Measurements from ENCODE around the gene MTA3. TPM values are rescaled to one million over a fixed set of nuclear protein-coding genes. Genes with fewer than 3 reads are reported as not detected.
A peak's percentile ranks its signal among the peaks of the same experiment; 100 is the strongest.

The MTA3 gene
- total RNA-seq, 2 experiments from 2014 or later: 22.8 to 23.6 TPM

- H3K27me3 Mint-ChIP-seq: peaks cover 38% of the 10 kb centered on the region
- peak within 1 kb of the TSS; percentile 60 for H3K4me3 Mint-ChIP-seq
- peaks cover 33% of the 10 kb centered on the region for H3K4me1 Mint-ChIP-seq
- no peak for DNase-seq
- H3K27ac Mint-ChIP-seq: no peak within 1 kb of the TSS
- peaks cover 2% of the 10 kb centered on the region for H3K36me3 Mint-ChIP-seq
- CTCF ChIA-PET: no interaction called here
- no peaks in the 10 kb centered on the region for H3K9me3 Mint-ChIP-seq (ENCODE audit: low read depth)
- peak; percentile 35 for ATAC-seq
These were observed 224.3 kb downstream of the MTA3 start, which contains the start of gene HAAO for GRCh38 chr2:42792583-42793333. Gene HAAO (minus strand): TSS chr2:42792583. CDS start chr2:42792536, 47 bp downstream.

- no peaks in the 10 kb centered on the region for H3K9me3 Mint-ChIP-seq (ENCODE audit: low read depth)
- H3K36me3 Mint-ChIP-seq: peaks cover 2% of the 10 kb centered on the region
- CTCF ChIA-PET: interaction anchor here (0.7 to 1.3 kb wide), 3 partner anchors 17 to 94 kb away, joined by 3 to 5 read pairs (median 3); no protein-coding TSS in a partner anchor
- ATAC-seq (no peak), DNase-seq (no peak)
- H3K27me3 Mint-ChIP-seq: peaks cover 38% of the 10 kb centered on the region
- peak overlapping the region; percentile 16 for H3K4me3 Mint-ChIP-seq
- peaks cover 26% of the 10 kb centered on the region for H3K4me1 Mint-ChIP-seq
- no peak overlapping the region for H3K27ac Mint-ChIP-seq
These were observed 225.2 kb downstream of the MTA3 start for GRCh38 chr2:42793334-42794270.

DNA sequence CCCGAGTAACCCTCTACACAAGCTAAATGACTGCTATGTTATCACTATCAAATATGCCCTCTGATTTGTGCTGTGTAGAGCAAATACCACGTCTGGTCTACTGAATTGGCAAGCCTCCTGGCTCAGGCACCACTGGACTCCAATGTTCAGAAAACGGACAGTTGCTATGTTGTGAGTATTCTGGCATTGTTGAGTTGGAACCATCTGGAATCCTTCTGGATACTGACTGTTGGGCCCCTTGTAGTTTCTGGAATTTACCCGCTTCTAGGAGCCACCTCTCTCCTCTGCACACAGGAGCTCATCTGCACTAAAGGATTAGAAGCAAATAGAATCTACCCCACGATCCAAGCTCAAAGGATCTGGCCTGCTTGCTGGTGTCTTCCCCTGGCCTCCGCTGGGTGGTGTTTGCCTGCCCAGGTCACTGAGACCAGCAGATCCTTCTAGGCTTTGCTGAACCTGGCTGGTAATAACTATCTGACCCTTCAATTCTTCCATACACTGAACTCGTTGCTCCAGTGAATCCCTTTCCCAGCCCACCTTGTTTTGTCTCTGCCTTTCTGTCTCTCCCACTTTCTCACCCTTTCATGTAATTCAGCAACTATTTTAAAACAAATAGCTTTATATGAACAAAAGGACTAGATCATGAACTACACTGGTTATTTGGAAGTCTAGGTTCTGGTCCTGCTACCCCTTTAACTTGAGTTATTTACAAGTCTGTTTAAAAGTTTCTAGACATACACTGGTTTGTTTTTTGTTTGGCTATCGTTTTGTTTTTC is 226.0 kb downstream of the MTA3 start:
- Mint-ChIP-seq H3K36me3 (peaks cover 2% of the 10 kb centered on the region), H3K9me3 (ENCODE audit: low read depth) (no peaks in the 10 kb centered on the region), H3K4me1 (peaks cover 26% of the 10 kb centered on the region), H3K27me3 (peaks cover 38% of the 10 kb centered on the region), H3K27ac (no peak overlapping the region), H3K4me3 (no peak overlapping the region)
- DNase-seq (no peak), ATAC-seq (no peak)
- CTCF ChIA-PET: interaction anchor here (0.7 to 1.3 kb wide), 4 partner anchors 16 to 95 kb away, joined by 3 to 5 read pairs (median 4); no protein-coding TSS in a partner anchor

- DNase-seq (no peak), ATAC-seq (no peak)
- CTCF ChIA-PET: interaction anchor here (0.9 to 2.2 kb wide), 2 partner anchors 15 to 18 kb away, joined by 4 to 10 read pairs; no protein-coding TSS in a partner anchor
These were observed 226.8 kb downstream of the MTA3 start for GRCh38 chr2:42795275-42795674.

DNA sequence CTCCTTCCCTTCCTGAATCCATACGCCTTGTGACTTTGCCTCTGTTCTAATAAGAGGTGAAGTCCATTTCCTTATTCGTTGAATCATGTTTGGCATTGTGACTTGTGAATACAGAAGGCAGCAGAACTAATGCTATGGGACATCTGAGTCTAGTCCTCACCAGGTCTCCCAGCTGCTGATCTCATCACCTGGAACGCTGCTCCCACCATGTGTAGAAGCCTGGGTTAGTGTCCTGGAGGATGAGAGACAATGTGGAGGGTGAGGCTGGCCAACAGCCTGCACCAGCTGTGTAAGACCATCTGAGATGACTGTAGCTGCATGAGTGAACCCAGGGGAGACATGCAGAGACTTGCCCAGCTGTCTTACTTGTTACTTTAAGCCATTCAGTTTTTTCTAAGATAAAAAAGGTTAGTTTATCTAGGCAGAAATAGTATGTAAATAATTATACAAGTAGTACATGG is 227.4 kb downstream of the MTA3 start:
- peaks cover 31% of the 10 kb centered on the region for H3K4me1 Mint-ChIP-seq
- H3K27me3 Mint-ChIP-seq: peaks cover 30% of the 10 kb centered on the region
- H3K27ac Mint-ChIP-seq: no peak overlapping the region
- no peak for ATAC-seq
- no peaks in the 10 kb centered on the region for H3K9me3 Mint-ChIP-seq (ENCODE audit: low read depth)
- H3K4me3 Mint-ChIP-seq: no peak overlapping the region
- no peak for DNase-seq
- H3K36me3 Mint-ChIP-seq: peaks cover 2% of the 10 kb centered on the region
- CTCF ChIA-PET: interaction anchor here (2.2 kb wide), 1 partner anchor 14 kb away, joined by 10 read pairs; no protein-coding TSS in a partner anchor

More at GRCh38 chr2:42795275-42795674, 226.8 kb downstream of the MTA3 start:
- H3K9me3 Mint-ChIP-seq (ENCODE audit: low read depth): no peaks in the 10 kb centered on the region
- H3K4me3 Mint-ChIP-seq: no peak overlapping the region
- peaks cover 32% of the 10 kb centered on the region for H3K27me3 Mint-ChIP-seq
- peaks cover 2% of the 10 kb centered on the region for H3K36me3 Mint-ChIP-seq
- peaks cover 26% of the 10 kb centered on the region for H3K4me1 Mint-ChIP-seq
- no peak overlapping the region for H3K27ac Mint-ChIP-seq

DNA sequence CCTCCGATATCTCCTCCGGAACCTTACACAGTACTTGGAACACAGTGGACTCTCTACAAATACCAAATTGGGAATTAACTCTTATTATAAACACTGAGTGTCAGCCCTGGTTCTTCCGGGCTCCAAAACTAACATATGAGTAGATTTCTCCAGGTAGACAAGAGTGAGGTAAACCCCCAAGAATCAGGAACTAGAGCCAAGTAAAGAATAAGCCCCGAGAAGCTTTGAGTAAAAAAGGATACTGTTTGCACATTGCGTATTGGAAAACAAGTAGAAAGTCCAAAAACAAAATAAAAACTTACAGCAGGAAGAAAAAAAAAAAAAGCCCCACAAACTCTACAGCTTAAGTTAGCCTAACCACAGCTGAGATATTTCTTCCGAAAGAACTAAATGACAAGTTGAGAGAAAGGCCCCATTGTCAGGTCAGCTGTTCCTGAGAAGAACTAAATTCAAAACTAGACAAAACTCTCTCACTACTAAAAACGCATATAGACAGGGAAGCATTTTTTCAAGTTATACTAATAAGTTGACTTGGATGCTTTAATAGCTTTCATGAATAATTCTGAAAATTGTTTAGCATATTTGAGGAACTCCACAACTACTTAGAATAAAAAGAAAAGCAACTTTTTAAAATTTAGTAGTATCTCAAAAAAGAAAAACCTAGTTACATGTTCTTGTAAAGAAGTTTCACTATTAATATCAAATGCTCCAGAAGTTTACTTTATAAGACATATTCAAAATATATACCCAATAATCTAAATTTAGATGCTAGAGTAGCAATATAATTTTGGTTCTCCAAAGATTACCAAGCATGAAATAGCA is 228.2 kb downstream of the MTA3 start:
- peak overlapping the region; percentile 22 for H3K4me3 Mint-ChIP-seq
- H3K4me1 Mint-ChIP-seq: peaks cover 37% of the 10 kb centered on the region
- peak; percentile 57 for ATAC-seq
- H3K27me3 Mint-ChIP-seq: peaks cover 22% of the 10 kb centered on the region
- DNase-seq: no peak
- CTCF ChIA-PET: interaction anchor here (2.2 kb wide), 1 partner anchor 13 kb away, joined by 10 read pairs; no protein-coding TSS in a partner anchor
- peak overlapping the region; percentile 58 for H3K27ac Mint-ChIP-seq
- H3K9me3 Mint-ChIP-seq (ENCODE audit: low read depth): no peaks in the 10 kb centered on the region
- peaks cover 2% of the 10 kb centered on the region for H3K36me3 Mint-ChIP-seq

GRCh38 chr2:42797281-42797680 is 228.8 kb downstream of the MTA3 start:
- ATAC-seq (no peak), DNase-seq (no peak)
- peaks cover 34% of the 10 kb centered on the region for H3K4me1 Mint-ChIP-seq
- peaks cover 17% of the 10 kb centered on the region for H3K27me3 Mint-ChIP-seq
- CTCF ChIA-PET: interaction anchor here (2.2 kb wide), 1 partner anchor 13 kb away, joined by 10 read pairs; no protein-coding TSS in a partner anchor
- H3K4me3 Mint-ChIP-seq: no peak overlapping the region
- no peak overlapping the region for H3K27ac Mint-ChIP-seq
- no peaks in the 10 kb centered on the region for H3K36me3 Mint-ChIP-seq
- no peaks in the 10 kb centered on the region for H3K9me3 Mint-ChIP-seq (ENCODE audit: low read depth)

DNA sequence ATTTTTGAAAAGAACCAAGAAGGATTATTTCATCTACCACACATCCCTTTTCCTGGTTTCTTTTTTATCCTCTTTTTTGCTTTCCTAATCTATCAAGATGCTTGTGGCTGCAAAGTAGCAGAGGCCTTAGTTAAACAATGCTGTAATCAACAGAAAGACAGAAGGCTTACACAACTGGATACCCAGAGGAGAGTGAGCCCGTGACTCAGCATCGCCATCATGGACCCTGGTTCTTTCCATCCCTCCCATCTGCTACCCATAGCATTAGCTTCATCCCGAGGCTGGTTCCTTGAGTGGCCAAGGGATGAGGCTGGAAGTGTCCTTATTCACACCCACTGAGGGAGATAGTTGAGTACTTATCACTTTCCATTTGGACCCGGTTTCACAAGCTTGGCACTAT is 231.4 kb downstream of the MTA3 start:
- Mint-ChIP-seq H3K27me3 (peaks cover 14% of the 10 kb centered on the region), H3K9me3 (ENCODE audit: low read depth) (no peaks in the 10 kb centered on the region), H3K4me3 (no peak overlapping the region), H3K36me3 (no peaks in the 10 kb centered on the region), H3K4me1 (peaks cover 35% of the 10 kb centered on the region), H3K27ac (no peak overlapping the region)
- ATAC-seq (no peak), DNase-seq (no peak)
- CTCF ChIA-PET: interaction anchor here (1.1 to 3.0 kb wide), 4 partner anchors 10 to 796 kb away, joined by 3 to 11 read pairs (median 3); partner anchors contain the start of gene THADA

DNA sequence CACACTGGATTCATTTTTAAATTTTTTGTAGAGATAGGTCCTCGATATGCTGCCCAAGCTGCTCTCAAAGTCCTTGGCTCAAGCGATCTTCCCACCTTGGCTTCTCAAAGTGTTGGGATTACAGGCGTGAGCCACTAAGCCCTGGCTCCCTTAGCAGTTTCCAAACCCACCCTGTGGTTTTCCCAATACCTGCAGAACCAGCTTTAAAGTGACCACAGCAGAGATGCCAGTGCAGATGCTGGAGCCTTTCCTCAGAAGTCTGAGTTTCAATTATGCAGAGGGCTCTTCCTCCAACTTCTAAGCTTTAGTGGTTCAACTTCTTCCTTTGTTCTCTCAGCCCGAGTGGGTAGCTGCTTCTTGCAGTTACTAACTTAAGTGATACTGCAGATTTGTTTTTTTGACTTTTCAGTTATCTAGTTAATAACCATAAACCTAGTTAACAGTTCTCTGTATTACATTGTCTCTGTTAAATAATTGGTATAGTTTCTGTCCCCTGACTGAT is 232.1 kb downstream of the MTA3 start:
- CTCF ChIA-PET: interaction anchor here (1.1 to 3.0 kb wide), 4 partner anchors 9 to 796 kb away, joined by 3 to 11 read pairs (median 3); partner anchors contain the start of gene THADA
- DNase-seq (no peak), ATAC-seq (no peak)
- no peak overlapping the region for H3K27ac Mint-ChIP-seq
- H3K36me3 Mint-ChIP-seq: no peaks in the 10 kb centered on the region
- H3K27me3 Mint-ChIP-seq: peaks cover 19% of the 10 kb centered on the region
- peaks cover 33% of the 10 kb centered on the region for H3K4me1 Mint-ChIP-seq
- no peak overlapping the region for H3K4me3 Mint-ChIP-seq
- no peaks in the 10 kb centered on the region for H3K9me3 Mint-ChIP-seq (ENCODE audit: low read depth)

DNA sequence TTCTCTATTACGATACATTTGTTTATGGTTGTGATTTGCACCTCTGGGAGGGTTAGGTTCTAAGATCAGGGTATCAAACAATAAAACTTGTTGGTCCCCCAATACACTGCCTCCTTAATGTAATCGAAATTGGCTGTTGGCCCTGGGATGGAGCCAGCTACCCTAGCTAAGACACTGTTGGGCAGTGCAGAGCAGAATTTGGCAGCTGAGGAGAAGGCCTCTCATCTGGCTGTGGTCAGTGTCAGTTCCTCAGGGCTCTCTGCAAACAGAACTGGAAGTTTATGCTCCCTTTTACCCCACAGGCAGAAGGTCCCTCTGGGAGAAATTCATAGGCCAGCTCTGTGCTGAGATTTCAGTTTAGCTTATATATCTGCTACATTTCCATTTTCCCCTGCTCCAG is 232.5 kb downstream of the MTA3 start:
- H3K4me1 Mint-ChIP-seq: peaks cover 28% of the 10 kb centered on the region
- H3K36me3 Mint-ChIP-seq: no peaks in the 10 kb centered on the region
- H3K4me3 Mint-ChIP-seq: no peak overlapping the region
- DNase-seq: no peak
- no peak for ATAC-seq
- H3K9me3 Mint-ChIP-seq (ENCODE audit: low read depth): no peaks in the 10 kb centered on the region
- CTCF ChIA-PET: interaction anchor here (1.1 to 1.4 kb wide), 3 partner anchors 11 to 795 kb away, joined by 3 read pairs; partner anchors contain the start of gene THADA
- H3K27ac Mint-ChIP-seq: no peak overlapping the region
- peaks cover 20% of the 10 kb centered on the region for H3K27me3 Mint-ChIP-seq

DNA sequence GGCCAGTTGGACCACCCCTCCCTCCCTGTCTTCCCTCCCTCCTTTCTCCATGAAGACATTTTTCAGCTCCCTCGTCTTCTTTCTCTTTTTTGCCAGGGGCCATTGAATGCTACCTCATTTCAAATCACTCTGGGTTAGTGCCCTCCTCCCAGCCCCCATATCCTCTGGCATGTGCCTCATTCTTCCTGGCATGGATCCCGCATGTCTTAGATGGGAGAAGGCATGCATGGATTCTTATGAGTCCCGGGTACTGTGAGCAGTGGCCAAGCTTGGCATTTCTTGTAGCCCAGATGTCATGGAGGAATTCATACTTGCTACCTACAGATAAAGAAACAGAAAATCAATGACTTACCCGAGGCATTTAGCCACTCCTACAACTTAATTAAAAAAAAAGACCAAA is 232.9 kb downstream of the MTA3 start:
- ATAC-seq: no peak
- Mint-ChIP-seq H3K4me1 (peaks cover 24% of the 10 kb centered on the region), H3K4me3 (no peak overlapping the region), H3K27me3 (peaks cover 20% of the 10 kb centered on the region), H3K9me3 (ENCODE audit: low read depth) (no peaks in the 10 kb centered on the region), H3K36me3 (no peaks in the 10 kb centered on the region), H3K27ac (no peak overlapping the region)
- no peak for DNase-seq
- CTCF ChIA-PET: interaction anchor here (1.1 to 1.4 kb wide), 3 partner anchors 12 to 795 kb away, joined by 3 read pairs; partner anchors contain the start of gene THADA
